HepG2 (cell line): ENCODE data around the gene ZBTB45. TPM values are rescaled to one million over a fixed set of nuclear protein-coding genes. Genes with fewer than 3 reads are reported as not detected.
A peak's percentile ranks its signal among the peaks of the same experiment; 100 is the strongest.

Source experiments
- ATM ChIP-seq: fragments of 450-650 bp; IDR thresholded peaks from 2 replicates; pipeline ENCODE4 v1.7.1; 2017; ENCODE audit warnings: mild to moderate bottlenecking, borderline replicate concordance
- CC2D1A ChIP-seq: sonication (generic); formaldehyde crosslinking; IDR thresholded peaks from 2 replicates; pipeline ENCODE4 v1.8.1; 2023; ENCODE audit warnings: mild to moderate bottlenecking, missing genetic modification reagents
- GLMP ChIP-seq: sonication (generic); formaldehyde crosslinking; IDR thresholded peaks from 2 replicates; pipeline ENCODE4 v1.9.0; 2021; ENCODE audit warnings: missing genetic modification reagents, mild to moderate bottlenecking, borderline replicate concordance
- HMGXB3 ChIP-seq: sonication (generic); formaldehyde crosslinking; IDR thresholded peaks from 2 replicates; pipeline ENCODE4 v1.4.0; 2020; ENCODE audit warnings: missing genetic modification reagents, borderline replicate concordance
- HMGXB4 ChIP-seq, 2 experiments: sonication (generic) in 1 of 2; formaldehyde crosslinking in 1 of 2; IDR thresholded peaks; 2 replicates each; pipeline versions ENCODE4 v1.4.0 to v1.6.1; 2018 to 2020; ENCODE audit warnings: missing genetic modification reagents in 2 of 2, borderline replicate concordance in 1 of 2, low read depth in 1 of 2, mild to moderate bottlenecking in 1 of 2, missing biosample characterization in 1 of 2
- MED13 ChIP-seq: sonication (generic); formaldehyde crosslinking; IDR thresholded peaks from 2 replicates; pipeline ENCODE4 v1.5.0; 2020; ENCODE audit warnings: missing genetic modification reagents
- MEIS2 ChIP-seq: sonication (generic); formaldehyde crosslinking; IDR thresholded peaks from 2 replicates; pipeline ENCODE4 v1.9.0; 2021; ENCODE audit warnings: mild to moderate bottlenecking, missing genetic modification reagents
- MXD4 ChIP-seq: IDR thresholded peaks from 2 replicates; pipeline ENCODE4 v1.6.1; 2016; ENCODE audit warnings: mild to moderate bottlenecking, missing biosample characterization, missing genetic modification reagents
- NFYB ChIP-seq: sonication (generic); formaldehyde crosslinking; IDR thresholded peaks from 2 replicates; pipeline ENCODE4 v1.4.0; 2020; ENCODE audit warnings: missing genetic modification reagents
- RBM22 ChIP-seq: fragments of 200-400 bp; formaldehyde crosslinking; optimal IDR thresholded peaks from 2 replicates; pipeline ENCODE3; 2017; ENCODE audit warnings: mild to moderate bottlenecking, low read length, moderate library complexity
- SMAD1 ChIP-seq: sonication (generic); formaldehyde crosslinking; IDR thresholded peaks from 2 replicates; pipeline ENCODE4 v1.4.0; 2020; ENCODE audit warnings: missing genetic modification reagents, low read depth, mild to moderate bottlenecking, borderline replicate concordance
- TAF15 ChIP-seq: fragments of 200-400 bp; formaldehyde crosslinking; IDR thresholded peaks from one replicate; pipeline ENCODE4 v1.6.1; 2018; ENCODE audit warnings: mild to moderate bottlenecking, low read depth, low read length; ENCODE audit not compliant: poor library complexity, severe bottlenecking
- TCF12 ChIP-seq, 2 experiments: fragments of 450-650 bp in 1 of 2; sonication (generic) in 1 of 2; formaldehyde crosslinking in 1 of 2; IDR thresholded peaks; 2 replicates each; pipeline versions ENCODE4 v1.6.1 to v1.8.0; 2017 to 2022; ENCODE audit warnings: antibody characterized with exemption in 1 of 2, mild to moderate bottlenecking in 1 of 2, missing genetic modification reagents in 1 of 2, moderate library complexity in 1 of 2
- YY1 ChIP-seq: IDR thresholded peaks from 2 replicates; pipeline ENCODE4 v1.6.1; 2011; ENCODE audit warnings: low read length, low read depth, moderate library complexity, mild to moderate bottlenecking; ENCODE audit not compliant: insufficient read depth, insufficient replicate concordance
- ZBTB2 ChIP-seq: sonication (generic); formaldehyde crosslinking; IDR thresholded peaks from 2 replicates; pipeline ENCODE4 v1.8.0; 2022; ENCODE audit warnings: low read depth, missing genetic modification reagents
- ZFP36L1 ChIP-seq: sonication (generic); formaldehyde crosslinking; IDR thresholded peaks from 2 replicates; pipeline ENCODE4 v1.8.0; 2022; ENCODE audit warnings: mild to moderate bottlenecking, missing genetic modification reagents, moderate library complexity
- ZFP41 ChIP-seq: sonication (generic); formaldehyde crosslinking; IDR thresholded peaks from 2 replicates; pipeline ENCODE4 v1.4.0; 2020; ENCODE audit warnings: mild to moderate bottlenecking, missing genetic modification reagents, borderline replicate concordance
- ZNF263 ChIP-seq: sonication (generic); formaldehyde crosslinking; IDR thresholded peaks from 2 replicates; pipeline ENCODE4 v1.4.0; 2020; ENCODE audit warnings: missing genetic modification reagents
- ZNF296 ChIP-seq: sonication (generic); formaldehyde crosslinking; conservative IDR thresholded peaks from 2 replicates; pipeline ENCODE4 v1.5.0; 2020; ENCODE audit warnings: mild to moderate bottlenecking, missing genetic modification reagents
- ZNF30 ChIP-seq: sonication (generic); formaldehyde crosslinking; IDR thresholded peaks from 2 replicates; pipeline ENCODE4 v1.5.0; 2020; ENCODE audit warnings: mild to moderate bottlenecking, missing genetic modification reagents
- ZNF44 ChIP-seq: sonication (generic); formaldehyde crosslinking; IDR thresholded peaks from 2 replicates; pipeline ENCODE4 v1.5.1; 2020; ENCODE audit warnings: mild to moderate bottlenecking, missing genetic modification reagents
- polyA plus RNA-seq, 8 experiments: library from polyadenylated mRNA; depleted of rRNA in 3 of 8; stranded (reverse) in 7 of 8; unstranded in 1 of 8; fragments of >200 nt; fragmentation: Illumina TruSeq in 4 of 8; extraction: Trizol in 4 of 8; gene quantifications; 2 replicates each; pipeline versions ENCODE4 v1.2.1 to v1.2.3, GENCODE V29; 2011 to 2016; ENCODE audit warnings: low read depth in 4 of 8, missing spikeins in 1 of 8, mixed read lengths in 1 of 8; ENCODE audit not compliant: insufficient read depth in 1 of 8
- total RNA-seq, 5 experiments: library from RNA; depleted of rRNA; stranded (reverse); fragments of >200 nt; fragmentation: Illumina TruSeq; extraction: Trizol; gene quantifications; 2 replicates each; pipeline ENCODE4 v1.2.3, GENCODE V29; 2016; ENCODE audit warnings: low read depth in 1 of 5

The ZBTB45 gene
- total and polyA plus RNA-seq, 2 of the 13 experiments (the other 11 are each of a cell fraction or from before 2014, with no cell fraction given) = 3.0 to 3.7 TPM

- TF ChIP-seq HMGXB4 (CRISPR knock-in tag; IDR thresholded peaks at IDR 0.05; ENCODE audit: borderline replicate concordance in 1 of 2, low read depth in 1 of 2) = peak in 1 of 2 experiments; percentile 69; a peak in 1 of 4 replicates
- no peak for TF ChIP-seq HMGXB3 (CRISPR knock-in tag)
- TF ChIP-seq MEIS2 (CRISPR knock-in tag) = peak; percentile 22; the same call in 1 of the 2 replicates
- TF ChIP-seq ZNF30 (CRISPR knock-in tag) = no peak
- TF ChIP-seq ATM = no peak
- 0 out of 2 replicates have a peak, but pooled peaks have one; percentile 18 for TF ChIP-seq SMAD1
- TF ChIP-seq TCF12 (IDR thresholded peaks at IDR 0.05) = no peak
- TF ChIP-seq TCF12 (CRISPR knock-in tag; IDR thresholded peaks at IDR 0.05) = no peak
- TF ChIP-seq ZNF44 (CRISPR knock-in tag) = no peak
- TF ChIP-seq ZFP36L1 = no peak
- TF ChIP-seq YY1 = no peak
- TF ChIP-seq TAF15 = peak; percentile 41
- TF ChIP-seq CC2D1A (CRISPR knock-in tag) = 0 out of 2 replicates have a peak, but pooled peaks have one; percentile 4
- TF ChIP-seq ZNF263 (CRISPR knock-in tag) = peak; percentile 15; the same call in 1 of the 2 replicates
- no peak for TF ChIP-seq ZBTB2 (CRISPR knock-in tag)
- no peak for TF ChIP-seq GLMP (CRISPR knock-in tag)
- peak; percentile 22 for TF ChIP-seq RBM22
- no peak for TF ChIP-seq MXD4 (CRISPR knock-in tag)
- TF ChIP-seq NFYB (CRISPR knock-in tag) = no peak
- TF ChIP-seq ZNF296 = 0 out of 2 replicates have a peak, but pooled peaks have one; percentile 13
- peak; percentile 72; the same call in 1 of the 2 replicates for TF ChIP-seq MED13 (CRISPR knock-in tag)
- TF ChIP-seq ZFP41 (CRISPR knock-in tag) = no peak; the same call in 1 of the 2 replicates
Observed at GRCh38 chr19:58519087-58519354, 589 bp downstream of the ZBTB45 start (continued).
